GM12878 (cell line): ENCODE results near the gene UVRAG. TPM values are rescaled to one million over a fixed set of nuclear protein-coding genes. Genes with fewer than 3 reads are reported as not detected.

Experiments
- ATAC-seq: fragments of 200-7000 bp; cut with Tn5 transposase; 3 replicates; pipeline ENCODE4 v1.9.1; 2020; ENCODE audit warnings: mild to moderate bottlenecking, moderate library complexity
- BruUV-seq: library from RNA; stranded (reverse); fragments of 400-500 nt; replicated peaks from 2 replicates; lab custom pipeline; 2021; lab: Mats Ljungman, UMichigan
- CTCF ChIA-PET: fragments of 300-600 bp; sonication (Branson Sonifier 250); formaldehyde crosslinking; extraction: SDS; loops from one replicate; lab custom pipeline; 2021; ENCODE audit warnings: inconsistent platforms; lab: Yijun Ruan, JAX
- POLR2A ChIA-PET: fragments of 350-600 bp; formaldehyde crosslinking; extraction: SDS; loops from one replicate; lab custom pipeline; 2021; ENCODE audit warnings: inconsistent platforms; lab: Charles Lee
- RAD21 ChIA-PET: fragments of 300-600 bp; sonication (Branson Sonifier 250); formaldehyde crosslinking; loops from one replicate; lab custom pipeline; 2023; ENCODE audit warnings: antibody characterized with exemption; ENCODE audit not compliant: unreplicated experiment; lab: Charles Lee
- SMC1A ChIA-PET: fragments of 300-600 bp; sonication (Branson Sonifier 250); formaldehyde crosslinking; loops from one replicate; lab custom pipeline; 2023; ENCODE audit not compliant: unreplicated experiment, uncharacterized antibody; lab: Charles Lee
- DNase-seq: peaks from one replicate; pipeline ENCODE4 v3.0.0-alpha.2; 2011; ENCODE audit warnings: low read depth, low spot score
- FAIRE-seq: peaks from 3 replicates; lab custom pipeline; 2011; peaks lifted over from hg19 to GRCh38; lab: Jason Lieb, UNC
- H2AFZ ChIP-seq: 2 replicates; pipeline ENCODE4 v1.6.0; 2011; ENCODE audit warnings: low read depth, low read length, control low read depth; ENCODE audit not compliant: control insufficient read depth
- H3K27ac ChIP-seq: 2 replicates; pipeline ENCODE4 v1.5.1; 2011; ENCODE audit warnings: control low read depth; ENCODE audit not compliant: control insufficient read depth, insufficient read depth
- H3K27me3 ChIP-seq, 2 experiments: replicated peaks in 1 of 2; 2 replicates each; pipeline versions ENCODE4 v1.6.0 to v1.6.1; 2011; ENCODE audit warnings: low read length in 1 of 2; ENCODE audit not compliant: control insufficient read depth in 2 of 2, insufficient read depth in 2 of 2
- H3K36me3 ChIP-seq, 2 experiments: 2 replicates each; pipeline ENCODE4 v1.5.1; 2011; ENCODE audit warnings: low read length in 1 of 2; ENCODE audit not compliant: control insufficient read depth in 2 of 2, insufficient read depth in 2 of 2
- H3K4me1 ChIP-seq: 2 replicates; pipeline ENCODE4 v1.6.1; 2011; ENCODE audit warnings: mild to moderate bottlenecking, low read length, moderate library complexity, mixed read lengths; ENCODE audit not compliant: control insufficient read depth, insufficient read depth
- H3K4me2 ChIP-seq: 2 replicates; pipeline ENCODE4 v1.6.0; 2011; ENCODE audit warnings: control low read depth; ENCODE audit not compliant: control insufficient read depth, insufficient read depth
- H3K4me3 ChIP-seq: fragments of 200-600 bp; sonication (generic); 2 replicates; pipeline ENCODE4 v1.5.1; 2016
- H3K79me2 ChIP-seq: 2 replicates; pipeline ENCODE4 v1.6.0; 2011; ENCODE audit warnings: low read length; ENCODE audit not compliant: control insufficient read depth, insufficient read depth
- H3K9ac ChIP-seq: 2 replicates; pipeline ENCODE4 v1.8.0; 2011; ENCODE audit warnings: low read length, control low read depth, mixed read lengths; ENCODE audit not compliant: control insufficient read depth, insufficient read depth
- H3K9me3 ChIP-seq: replicated peaks from 3 replicates; pipeline ENCODE4 v1.5.1; 2011; ENCODE audit warnings: mild to moderate bottlenecking, low read length; ENCODE audit not compliant: control insufficient read depth, insufficient read depth
- H4K20me1 ChIP-seq: 2 replicates; pipeline ENCODE4 v1.6.0; 2011; ENCODE audit not compliant: control insufficient read depth, insufficient read depth
- CBFB ChIP-seq: IDR thresholded peaks from 2 replicates; pipeline ENCODE4 v1.6.1; 2016; ENCODE audit warnings: antibody characterized with exemption, low read depth
- RFX5 ChIP-seq: IDR thresholded peaks from 2 replicates; pipeline ENCODE4 v1.6.1; 2011; ENCODE audit warnings: low read depth, low read length, improper control_type of control experiment
- SMARCA5 ChIP-seq: fragments of 450-650 bp; IDR thresholded peaks from 2 replicates; pipeline ENCODE4 v1.6.1; 2017; ENCODE audit warnings: mild to moderate bottlenecking
- SUZ12 ChIP-seq: fragments of 200-600 bp; sonication (generic); IDR thresholded peaks from one replicate; pipeline ENCODE4 v1.6.1; 2018; ENCODE audit warnings: antibody characterized with exemption, mild to moderate bottlenecking; ENCODE audit not compliant: unreplicated experiment
- WGBS: methylation state at CpG from one replicate; pipeline ENCODE4 v1.1.6; 2016; ENCODE audit warnings: low lambda C conversion rate; ENCODE audit not compliant: insufficient replicate concordance, insufficient coverage; ENCODE audit errors: missing lambda C conversion rate; 5-methylcytosine and 5-hydroxymethylcytosine counted together
- in situ Hi-C: fragments of 300-500 bp; cut with MboI; formaldehyde crosslinking; loops from 9 replicates; pipeline ENCODE4 v1.14.3; 2018; ENCODE audit warnings: mixed read lengths
- intact Hi-C: fragments of 100-400 bp; cut with micrococcal nuclease; formaldehyde crosslinking; loops from one replicate; pipeline ENCODE4 v1.14.2; 2022; ENCODE audit not compliant: unreplicated experiment
- polyA plus RNA-seq, 11 experiments: library from polyadenylated mRNA; depleted of rRNA in 4 of 11; unstranded in 6 of 11; stranded (reverse) in 5 of 11; fragments of >200 nt; fragmentation: Nextera tagmentation in 4 of 11; fragmentation: Illumina TruSeq in 1 of 11; extraction: Ambion mirVana in 4 of 11; extraction: Trizol in 1 of 11; gene quantifications; 1 replicate in 1 of 11; 2 replicates in 10 of 11; pipeline versions ENCODE4 v1.2.1 to v1.2.3, GENCODE V29; 2011 to 2016; ENCODE audit warnings: inconsistent platforms in 2 of 11, missing spikeins in 2 of 11, low read depth in 1 of 11
- total RNA-seq, 4 experiments: library from RNA; depleted of rRNA in 3 of 4; stranded (reverse); fragments of >200 nt in 3 of 4; fragmentation: Illumina TruSeq in 1 of 4; extraction: Trizol in 1 of 4; gene quantifications; 2 replicates each; pipeline versions ENCODE4 v1.2.1 to v1.2.3, GENCODE V29; 2013 to 2021
- TF ChIP-seq, protein P1 (sequence below): IDR thresholded peaks from 2 replicates; pipeline ENCODE4 v1.6.1; 2011; ENCODE audit warnings: low read depth, mild to moderate bottlenecking, low read length, moderate library complexity, borderline replicate concordance; ENCODE audit errors: extremely low read depth
- TF ChIP-seq, protein P2 (sequence below): fragments of 450-650 bp; IDR thresholded peaks from 2 replicates; pipeline ENCODE4 v1.6.1; 2017; ENCODE audit warnings: mild to moderate bottlenecking, moderate library complexity

The UVRAG gene
- total and polyA plus RNA-seq, 10 of the 15 experiments (the other 5 are each of a cell fraction or from before 2014, with no cell fraction given), result 7.0 to 43.4 (median 37.0) TPM

DNA sequence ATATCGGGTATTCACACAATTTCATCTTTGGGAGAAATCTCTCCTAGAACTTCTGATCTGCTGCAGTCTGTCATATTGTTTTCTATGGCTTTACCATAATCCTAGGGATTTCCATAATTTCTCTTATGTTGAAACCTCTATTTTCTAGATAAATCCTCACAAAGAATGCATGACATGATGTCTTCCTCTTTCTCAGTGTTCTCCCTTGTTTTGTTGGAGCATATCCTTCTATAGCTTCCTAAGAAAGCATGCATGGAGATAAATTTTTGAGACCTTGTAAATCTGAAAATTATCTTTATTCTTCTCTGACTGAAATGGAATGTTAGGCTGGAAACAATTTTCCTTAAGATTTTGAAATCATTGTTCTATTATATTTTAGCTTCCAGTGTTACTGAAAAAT lies 275.8 kb downstream of the UVRAG start:
- DNase-seq (no peak), FAIRE-seq (no peak), ATAC-seq (no peak)
- Histone ChIP-seq H3K36me3 (peaks cover 2 to 4% of the 10 kb centered on the region in 2 experiments), H3K9ac (no peak overlapping the region), H3K9me3 (no peaks in the 10 kb centered on the region; the same call in 1 of the 3 replicates), H3K27ac (no peak overlapping the region), H4K20me1 (no peaks in the 10 kb centered on the region), H3K79me2 (no peaks in the 10 kb centered on the region), H3K27me3 (no peaks in the 10 kb centered on the region), H3K4me1 (no peaks in the 10 kb centered on the region), H2AFZ (no peak overlapping the region), H3K4me3 (no peak overlapping the region), H3K4me2 (no peak overlapping the region)
- RAD21 ChIA-PET, result no interaction called here
- intact Hi-C loops, result no loop called here
- 100% methylated on average over 1 of the region's 1 CpG for WGBS
- TF ChIP-seq, protein P1, sequence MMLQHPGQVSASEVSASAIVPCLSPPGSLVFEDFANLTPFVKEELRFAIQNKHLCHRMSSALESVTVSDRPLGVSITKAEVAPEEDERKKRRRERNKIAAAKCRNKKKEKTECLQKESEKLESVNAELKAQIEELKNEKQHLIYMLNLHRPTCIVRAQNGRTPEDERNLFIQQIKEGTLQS, result no peak
- TF ChIP-seq SUZ12 (no peak), SMARCA5 (no peak), RFX5 (no peak), CBFB (no peak)
- TF ChIP-seq, protein P2, sequence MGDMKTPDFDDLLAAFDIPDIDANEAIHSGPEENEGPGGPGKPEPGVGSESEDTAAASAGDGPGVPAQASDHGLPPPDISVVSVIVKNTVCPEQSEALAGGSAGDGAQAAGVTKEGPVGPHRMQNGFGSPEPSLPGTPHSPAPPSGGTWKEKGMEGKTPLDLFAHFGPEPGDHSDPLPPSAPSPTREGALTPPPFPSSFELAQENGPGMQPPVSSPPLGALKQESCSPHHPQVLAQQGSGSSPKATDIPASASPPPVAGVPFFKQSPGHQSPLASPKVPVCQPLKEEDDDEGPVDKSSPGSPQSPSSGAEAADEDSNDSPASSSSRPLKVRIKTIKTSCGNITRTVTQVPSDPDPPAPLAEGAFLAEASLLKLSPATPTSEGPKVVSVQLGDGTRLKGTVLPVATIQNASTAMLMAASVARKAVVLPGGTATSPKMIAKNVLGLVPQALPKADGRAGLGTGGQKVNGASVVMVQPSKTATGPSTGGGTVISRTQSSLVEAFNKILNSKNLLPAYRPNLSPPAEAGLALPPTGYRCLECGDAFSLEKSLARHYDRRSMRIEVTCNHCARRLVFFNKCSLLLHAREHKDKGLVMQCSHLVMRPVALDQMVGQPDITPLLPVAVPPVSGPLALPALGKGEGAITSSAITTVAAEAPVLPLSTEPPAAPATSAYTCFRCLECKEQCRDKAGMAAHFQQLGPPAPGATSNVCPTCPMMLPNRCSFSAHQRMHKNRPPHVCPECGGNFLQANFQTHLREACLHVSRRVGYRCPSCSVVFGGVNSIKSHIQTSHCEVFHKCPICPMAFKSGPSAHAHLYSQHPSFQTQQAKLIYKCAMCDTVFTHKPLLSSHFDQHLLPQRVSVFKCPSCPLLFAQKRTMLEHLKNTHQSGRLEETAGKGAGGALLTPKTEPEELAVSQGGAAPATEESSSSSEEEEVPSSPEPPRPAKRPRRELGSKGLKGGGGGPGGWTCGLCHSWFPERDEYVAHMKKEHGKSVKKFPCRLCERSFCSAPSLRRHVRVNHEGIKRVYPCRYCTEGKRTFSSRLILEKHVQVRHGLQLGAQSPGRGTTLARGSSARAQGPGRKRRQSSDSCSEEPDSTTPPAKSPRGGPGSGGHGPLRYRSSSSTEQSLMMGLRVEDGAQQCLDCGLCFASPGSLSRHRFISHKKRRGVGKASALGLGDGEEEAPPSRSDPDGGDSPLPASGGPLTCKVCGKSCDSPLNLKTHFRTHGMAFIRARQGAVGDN, result no peak
- in situ Hi-C loops, result no loop called here
- POLR2A ChIA-PET, result no interaction called here
- SMC1A ChIA-PET, result interaction anchor here (0.7 to 1.6 kb wide), 5 partner anchors 13 to 29 kb away, joined by 3 to 6 read pairs (median 4); no protein-coding TSS in a partner anchor
- CTCF ChIA-PET, result no interaction called here
- BruUV-seq, result no TSS peak
